ENCODE results near the gene NEB.
"Not testable (repeated sequence)": the region's sequence is repeated elsewhere in the genome, so short reads cannot be mapped to it uniquely, and the experiment has no call there.

NEB gene

GRCh38 chr2:151611351-151611750, 122.9 kb downstream of the NEB start:
- DNase-seq (ENCODE audit: low read depth) = no peak

DNA sequence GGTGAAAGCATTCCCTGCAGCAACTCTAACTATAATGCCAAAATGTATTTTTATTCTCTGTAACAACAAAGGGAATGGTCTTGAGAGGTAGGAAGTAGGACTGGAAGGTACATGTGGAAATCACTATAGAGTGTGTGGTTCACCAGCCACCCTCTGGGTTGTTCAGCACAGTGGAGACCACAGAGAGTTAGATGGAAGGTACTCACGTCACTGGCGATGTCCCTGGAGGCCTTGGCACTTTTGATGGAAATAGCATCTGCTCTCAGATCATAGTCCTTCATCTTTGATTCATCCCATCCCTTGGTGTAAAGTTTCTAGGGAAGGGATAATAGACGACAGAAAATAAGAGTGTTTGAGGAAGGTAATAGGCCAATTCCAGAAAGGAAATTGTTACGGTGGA, 124.0 kb downstream of the NEB start:
- DNase-seq (ENCODE audit: low read depth) = no peak

- DNase-seq (ENCODE audit: low read depth) = no peak
Measured at GRCh38 chr2:151609705-151610104, 124.6 kb downstream of the NEB start.

GRCh38 chr2:151607459-151608424, 126.5 kb downstream of the NEB start:
- not testable (repeated sequence) for DNase-seq (ENCODE audit: low read depth)

DNA sequence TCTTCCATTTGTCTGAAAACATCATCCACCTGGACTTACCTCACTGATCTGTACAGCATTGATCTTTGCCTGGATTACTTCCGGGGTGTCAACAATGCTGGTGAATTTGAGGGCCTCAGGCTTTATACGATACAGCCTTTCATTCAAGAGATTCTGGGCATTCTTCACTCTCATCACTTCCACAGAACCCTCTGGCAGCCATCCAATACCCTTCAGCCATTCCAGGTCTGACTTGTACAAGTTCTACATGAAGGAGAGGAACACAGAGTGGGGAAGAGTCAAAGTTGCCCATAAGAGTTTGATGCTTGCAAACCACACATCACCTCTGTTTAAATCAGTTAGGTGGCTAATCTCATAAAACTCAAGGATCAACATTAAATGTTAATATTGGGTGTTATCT, 130.7 kb downstream of the NEB start:
- DNase-seq (ENCODE audit: low read depth) = not testable (repeated sequence)

DNA sequence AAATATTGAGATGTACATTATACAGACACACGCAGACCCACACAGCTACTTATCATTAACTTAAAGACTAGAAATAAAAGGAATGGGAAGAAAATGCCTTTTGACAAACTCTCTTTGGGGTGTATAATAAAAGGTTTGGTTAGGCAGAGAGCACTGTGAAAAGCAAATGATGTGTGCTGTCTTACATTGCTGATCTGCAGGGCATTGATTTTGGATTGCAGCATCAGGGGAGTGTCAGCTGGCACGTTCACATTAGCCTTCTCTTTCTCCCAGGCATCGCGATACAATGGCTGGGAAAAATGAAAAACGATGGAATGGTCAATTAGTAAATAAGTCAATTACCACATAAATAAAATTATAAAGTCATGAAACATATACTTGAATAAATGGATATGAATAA, 131.9 kb downstream of the NEB start:
- DNase-seq (ENCODE audit: low read depth) = not testable (repeated sequence)

DNA sequence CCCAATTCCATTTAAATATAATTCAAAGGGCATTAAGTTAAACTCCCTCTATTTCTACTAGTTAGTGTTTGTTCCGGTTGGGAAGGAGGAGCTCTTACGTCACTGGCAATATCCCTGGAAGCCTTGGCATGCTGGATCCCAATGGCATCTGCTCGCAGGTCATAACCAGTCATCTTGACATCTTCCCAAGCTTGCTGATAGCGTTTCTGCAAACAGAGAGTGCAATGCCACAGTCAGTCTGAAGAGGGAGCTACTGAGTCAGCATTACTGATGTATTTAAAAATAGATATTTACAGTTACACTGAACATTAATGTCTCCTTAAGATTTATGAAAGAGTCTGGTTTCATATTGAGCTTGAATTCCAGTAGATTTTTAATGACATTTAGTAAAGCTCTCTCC, 132.5 kb downstream of the NEB start:
- DNase-seq (ENCODE audit: low read depth) = not testable (repeated sequence)

DNA sequence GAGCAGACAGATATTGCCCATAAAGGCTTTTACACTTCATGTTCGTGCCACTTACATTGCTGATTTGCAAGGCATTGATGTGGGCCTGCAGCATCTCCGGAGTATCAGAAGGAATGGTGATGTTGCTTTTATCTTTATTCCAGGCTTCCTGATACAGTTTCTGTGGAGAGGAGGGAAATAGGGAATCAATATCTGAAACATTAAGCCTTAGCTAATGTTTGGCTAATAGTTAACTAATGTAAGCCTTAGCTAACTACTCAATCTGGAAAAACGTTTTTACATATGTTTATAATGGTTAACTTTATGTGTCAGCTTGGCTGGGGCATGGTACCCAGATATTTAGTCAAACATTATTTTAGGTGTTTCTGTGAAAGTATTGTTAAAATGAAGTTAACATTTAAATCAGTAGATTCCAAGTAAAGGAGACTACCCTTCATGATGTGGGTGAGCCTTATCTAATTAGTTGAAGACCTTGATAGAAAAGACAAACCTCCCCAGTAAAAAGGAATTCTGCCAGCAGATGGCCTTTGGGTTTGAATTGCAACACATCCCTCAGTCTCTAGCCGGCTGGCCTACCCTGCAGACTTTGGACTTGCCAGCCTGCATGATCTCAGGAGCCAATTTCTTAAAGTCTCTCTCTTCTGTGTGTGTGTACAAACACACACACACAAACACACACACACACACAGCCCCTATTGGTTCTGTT, 137.2 kb downstream of the NEB start:
- not testable (repeated sequence) for DNase-seq (ENCODE audit: low read depth)

DNA sequence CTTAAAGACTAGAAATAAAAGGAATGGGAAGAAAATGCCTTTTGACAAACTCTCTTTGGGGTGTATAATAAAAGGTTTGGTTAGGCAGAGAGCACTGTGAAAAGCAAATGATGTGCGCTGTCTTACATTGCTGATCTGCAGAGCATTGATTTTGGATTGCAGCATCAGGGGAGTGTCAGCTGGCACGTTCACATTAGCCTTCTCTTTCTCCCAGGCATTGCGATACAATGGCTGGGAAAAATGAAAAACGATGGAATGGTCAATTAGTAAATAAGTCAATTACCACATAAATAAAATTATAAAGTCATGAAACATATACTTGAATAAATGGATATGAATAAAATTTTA, 142.4 kb downstream of the NEB start:
- not testable (repeated sequence) for DNase-seq (ENCODE audit: low read depth)

DNA sequence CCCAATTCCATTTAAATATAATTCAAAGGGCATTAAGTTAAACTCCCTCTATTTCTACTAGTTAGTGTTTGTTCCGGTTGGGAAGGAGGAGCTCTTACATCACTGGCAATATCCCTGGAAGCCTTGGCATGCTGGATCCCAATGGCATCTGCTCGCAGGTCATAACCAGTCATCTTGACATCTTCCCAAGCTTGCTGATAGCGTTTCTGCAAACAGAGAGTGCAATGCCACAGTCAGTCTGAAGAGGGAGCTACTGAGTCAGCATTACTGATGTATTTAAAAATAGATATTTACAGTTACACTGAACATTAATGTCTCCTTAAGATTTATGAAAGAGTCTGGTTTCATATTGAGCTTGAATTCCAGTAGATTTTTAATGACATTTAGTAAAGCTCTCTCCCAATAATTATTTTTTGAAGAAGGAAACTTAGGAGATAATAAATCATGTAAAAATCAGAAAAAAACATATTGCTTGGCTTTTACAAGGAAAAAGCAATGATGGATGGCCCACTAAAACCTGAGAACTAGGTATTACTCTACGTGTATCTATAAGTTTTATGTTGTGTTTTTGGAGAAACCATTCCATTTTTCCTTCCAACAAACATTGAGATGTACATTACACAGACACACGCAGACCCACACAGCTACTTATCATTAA, 142.9 kb downstream of the NEB start:
- not testable (repeated sequence) for DNase-seq (ENCODE audit: low read depth)

- not testable (repeated sequence) for DNase-seq (ENCODE audit: low read depth)
Measured at GRCh38 chr2:151581300-151581699, 153.0 kb downstream of the NEB start.

- not testable (repeated sequence) for DNase-seq (ENCODE audit: low read depth)
Measured at GRCh38 chr2:151580697-151581096, 153.6 kb downstream of the NEB start.

DNA sequence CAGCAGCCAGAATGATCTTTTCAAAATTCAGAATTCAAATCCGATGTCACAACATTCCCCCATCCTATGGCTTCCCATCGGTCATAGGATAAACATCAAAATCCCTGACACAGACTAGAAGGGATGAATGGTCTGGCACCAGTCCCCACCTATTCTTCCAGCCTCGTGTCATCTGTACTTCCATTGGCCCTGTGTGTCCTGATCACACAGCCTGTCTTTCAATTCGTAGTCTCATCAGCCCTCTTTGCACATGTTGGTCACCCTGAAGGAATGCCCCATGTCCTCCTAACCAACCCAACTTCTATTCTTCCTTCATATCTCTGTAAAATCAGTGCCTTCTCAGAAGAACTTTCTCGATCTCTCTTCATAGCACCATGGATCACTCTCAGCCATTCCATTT, 157.2 kb downstream of the NEB start:
- DNase-seq (ENCODE audit: low read depth) = no peak

DNA sequence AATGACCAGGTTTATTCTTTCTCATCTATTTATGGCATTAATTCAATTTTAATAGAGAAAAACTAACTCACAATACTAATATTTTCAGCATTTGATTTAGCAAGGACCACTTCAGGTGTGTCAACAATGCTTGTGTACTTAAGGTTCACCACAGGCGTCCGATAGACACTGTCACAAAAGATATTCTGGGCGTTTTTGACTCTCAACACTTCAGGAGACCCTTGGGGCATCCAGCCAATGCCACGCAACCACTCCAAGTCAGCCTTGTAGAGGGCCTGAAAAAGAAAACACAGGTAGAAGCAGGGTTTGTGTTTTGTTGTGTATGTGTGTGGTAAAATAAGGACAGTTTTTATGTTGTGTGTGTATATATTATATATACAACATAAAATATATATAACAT, 158.2 kb downstream of the NEB start:
- no peak for DNase-seq (ENCODE audit: low read depth)

GRCh38 chr2:151575338-151575737, 158.9 kb downstream of the NEB start:
- no peak for DNase-seq (ENCODE audit: low read depth)

GRCh38 chr2:151570191-151570590, 164.1 kb downstream of the NEB start:
- DNase-seq (ENCODE audit: low read depth) = no peak

- no peak for DNase-seq (ENCODE audit: low read depth)
Measured at GRCh38 chr2:151569167-151569566, 165.1 kb downstream of the NEB start.

GRCh38 chr2:151568501-151568900, 165.8 kb downstream of the NEB start:
- no peak for DNase-seq (ENCODE audit: low read depth)

DNA sequence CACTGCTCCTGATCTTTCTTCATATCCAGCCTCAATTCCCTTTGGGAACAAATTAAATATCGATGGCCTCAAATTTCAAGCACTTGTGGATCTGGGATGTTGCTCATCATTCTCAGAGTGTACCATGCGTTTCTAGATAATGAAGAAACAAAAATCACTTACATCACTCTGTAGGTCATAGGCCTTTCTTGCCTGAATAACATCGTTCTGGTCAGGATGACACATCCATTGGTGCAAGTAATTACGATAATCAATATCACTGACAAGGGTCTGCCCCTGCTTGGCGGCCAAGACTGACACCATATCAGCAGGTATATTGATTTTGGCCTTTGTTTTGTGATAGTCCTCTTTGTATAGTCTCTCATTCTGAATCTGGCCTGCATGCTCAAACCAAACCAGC, 167.3 kb downstream of the NEB start:
- no peak for DNase-seq (ENCODE audit: low read depth)

GRCh38 chr2:151562398-151562797, 171.9 kb downstream of the NEB start:
- no peak for DNase-seq (ENCODE audit: low read depth)

DNA sequence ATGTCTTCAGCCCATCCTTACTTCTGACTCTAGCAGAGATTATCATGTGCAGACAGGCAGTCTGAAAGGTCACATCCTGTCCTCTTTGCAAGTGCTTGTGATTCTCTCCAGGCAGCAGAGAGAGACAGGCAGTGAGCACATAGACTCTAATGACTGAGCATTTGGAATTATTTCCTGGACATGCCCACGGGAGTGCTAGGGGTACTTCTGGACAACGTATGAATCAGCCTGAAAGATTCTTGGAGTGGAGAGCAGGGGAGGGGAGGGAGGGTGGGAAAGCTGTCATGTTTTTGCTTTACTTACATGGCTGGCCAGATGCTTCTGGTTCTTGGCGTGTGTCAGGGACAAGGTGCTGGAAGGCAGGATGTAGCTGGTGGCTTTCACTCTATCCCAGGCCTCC, 174.0 kb downstream of the NEB start:
- no peak for DNase-seq (ENCODE audit: low read depth)

DNA sequence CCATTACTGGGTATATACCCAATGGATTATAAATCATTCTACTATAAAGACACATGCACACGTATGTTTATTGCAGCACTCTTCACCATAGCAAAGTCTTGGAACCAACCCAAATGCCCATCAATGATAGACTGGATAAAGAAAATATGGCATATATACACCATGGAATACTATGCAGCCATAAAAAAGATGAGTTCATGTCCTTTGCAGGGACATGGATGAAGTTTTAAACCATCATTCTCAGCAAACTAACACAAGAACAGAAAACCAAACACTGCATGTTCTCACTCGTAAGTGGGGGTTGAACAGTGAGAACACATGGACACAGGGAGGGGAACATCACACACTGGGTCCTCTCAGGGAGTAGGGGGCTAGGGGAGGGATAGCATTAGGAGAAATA, 174.8 kb downstream of the NEB start:
- DNase-seq (ENCODE audit: low read depth) = not testable (repeated sequence)

- DNase-seq (ENCODE audit: low read depth) = not testable (repeated sequence)
Measured at GRCh38 chr2:151557883-151558282, 176.4 kb downstream of the NEB start.

All from activated T-cell treated with anti-CD3 and anti-CD28 coated beads for 48 hours (primary cell).